Stimulated activated CD8-positive, alpha-beta memory T cell treated with anti-CD3 and anti-CD28 coated beads, Interleukin-7, amount 100 ng/mL, for 4 hours (primary cell): ENCODE results near the gene SAPCD1.

Source experiments
- DNase-seq, 2 donors: peaks; one replicate each; pipeline ENCODE4 v3.0.0-alpha.2; 2020; ENCODE audit warnings: low read depth in 2 of 2

The SAPCD1 gene

DNA sequence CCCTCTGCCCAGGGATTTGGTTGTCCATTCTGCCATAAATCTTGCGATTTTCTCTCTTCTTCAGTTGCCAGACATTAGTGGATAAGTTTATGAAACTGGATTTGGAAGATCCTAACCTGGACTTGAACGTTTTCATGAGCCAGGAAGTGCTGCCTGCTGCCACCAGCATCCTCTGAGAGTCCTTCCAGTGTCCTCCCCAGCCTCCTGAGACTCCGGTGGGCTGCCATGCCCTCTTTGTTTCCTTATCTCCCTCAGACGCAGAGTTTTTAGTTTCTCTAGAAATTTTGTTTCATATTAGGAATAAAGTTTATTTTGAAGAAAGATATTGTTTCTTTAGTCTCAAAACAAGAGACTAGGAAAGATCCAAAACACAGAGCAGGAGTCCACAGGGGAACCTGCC lies at the start of gene SAPCD1:
Gene SAPCD1 (plus strand): TSS at position 301 of the 400 bp plus-strand sequence. CDS start 399 bp downstream, outside the sequence.
- no peak for DNase-seq

DNA sequence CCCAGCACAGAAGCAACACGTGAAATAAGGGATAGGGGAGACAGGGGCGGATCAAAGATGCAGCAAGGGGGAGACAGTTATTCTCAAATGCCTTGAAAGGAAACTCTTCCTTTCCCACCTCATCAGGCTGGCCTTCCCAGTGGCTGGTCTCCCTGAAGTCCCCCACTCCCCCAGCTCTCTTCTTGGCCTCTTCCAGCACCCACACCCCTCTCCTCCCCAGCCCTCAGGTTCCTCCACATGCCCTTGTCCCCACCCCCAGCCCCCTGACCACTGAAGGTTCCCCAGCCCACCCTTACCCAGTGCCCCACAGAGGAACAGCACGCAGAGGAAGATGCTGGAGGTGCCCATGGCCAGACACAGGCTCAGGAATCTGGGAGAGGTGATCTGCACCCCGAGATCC lies 49.0 kb upstream of the SAPCD1 start:
- DNase-seq = no peak

DNA sequence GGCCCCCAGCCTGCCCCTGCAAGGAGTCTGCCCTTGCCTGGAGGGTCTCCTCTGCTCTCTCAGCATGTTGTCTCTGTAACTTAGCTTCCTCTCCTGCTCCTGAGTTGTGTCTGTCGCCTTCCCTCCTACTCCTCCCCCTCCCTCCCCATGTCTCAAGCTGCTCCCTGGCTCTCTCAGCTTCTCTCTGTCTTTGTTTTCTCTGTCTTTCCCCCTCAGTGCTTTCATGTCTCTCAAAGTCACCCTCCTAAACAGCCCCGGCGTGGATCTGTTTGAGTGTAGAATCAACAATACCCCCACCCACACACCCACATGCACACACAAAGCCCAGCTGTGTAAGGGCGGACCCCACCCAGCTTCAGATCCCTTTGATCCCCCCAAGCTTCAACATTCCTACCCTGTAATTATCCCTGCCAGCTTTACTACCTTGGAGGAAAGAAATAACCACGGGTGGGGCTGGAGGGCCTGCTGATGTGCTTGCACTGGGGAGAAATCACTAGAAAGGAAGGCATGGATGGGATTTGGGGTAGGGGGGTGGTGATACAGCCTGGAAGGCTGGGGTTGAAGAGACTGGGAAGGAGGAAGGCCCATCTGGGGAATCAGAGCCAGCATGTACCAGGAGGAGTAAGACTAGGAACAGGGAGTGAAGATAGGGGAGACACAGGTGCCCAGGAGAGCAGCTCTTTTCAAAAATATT lies 48.3 kb upstream of the SAPCD1 start:
- DNase-seq = no peak

- DNase-seq = no peak
Observed at GRCh38 chr6:31715022-31715958, 47.2 kb upstream of the SAPCD1 start, which contains the start of gene LY6G6D. Gene LY6G6D (plus strand): TSS chr6:31715348. CDS start chr6:31715356, 8 bp downstream.

- no peak for DNase-seq
Observed at GRCh38 chr6:31717499-31718222, 44.8 kb upstream of the SAPCD1 start.

GRCh38 chr6:31718265-31718664 lies 44.2 kb upstream of the SAPCD1 start:
- DNase-seq = no peak

GRCh38 chr6:31719001-31719400 lies 43.5 kb upstream of the SAPCD1 start:
- DNase-seq = no peak

DNA sequence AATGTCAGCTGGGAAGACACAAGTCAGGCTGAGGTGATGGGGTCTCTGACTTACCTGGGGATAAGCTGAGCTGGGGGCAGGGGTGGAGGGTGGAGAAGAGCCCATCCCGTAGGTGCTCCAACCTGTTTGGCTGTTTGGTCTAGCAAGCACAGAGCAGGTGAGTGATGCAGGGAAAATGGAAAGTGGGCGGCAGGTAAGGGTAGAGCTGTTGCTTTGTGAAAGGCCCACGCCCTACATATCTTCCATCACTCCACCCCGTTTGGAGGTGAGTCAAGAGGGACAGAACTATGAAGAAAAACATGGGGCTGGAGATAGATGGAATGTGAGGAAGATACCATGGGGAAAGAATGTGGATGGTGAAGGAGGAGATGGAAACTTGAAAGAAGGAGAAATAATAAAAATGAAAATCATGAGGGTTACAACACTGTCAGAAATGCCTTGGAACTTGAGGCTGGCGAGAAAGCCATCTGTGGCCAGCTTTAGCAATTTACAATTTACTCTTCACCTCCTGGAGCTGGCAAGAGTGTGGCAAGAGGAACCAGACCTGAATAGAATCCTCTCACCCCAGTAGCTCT lies 42.2 kb upstream of the SAPCD1 start:
- DNase-seq = no peak

GRCh38 chr6:31721351-31722020 lies 41.0 kb upstream of the SAPCD1 start, which contains the start of gene LY6G6C:
Gene LY6G6C (minus strand): TSS chr6:31721746. CDS start chr6:31721679, 67 bp downstream.
- no peak for DNase-seq

GRCh38 chr6:31722173-31722572 lies 40.3 kb upstream of the SAPCD1 start:
- DNase-seq = no peak

DNA sequence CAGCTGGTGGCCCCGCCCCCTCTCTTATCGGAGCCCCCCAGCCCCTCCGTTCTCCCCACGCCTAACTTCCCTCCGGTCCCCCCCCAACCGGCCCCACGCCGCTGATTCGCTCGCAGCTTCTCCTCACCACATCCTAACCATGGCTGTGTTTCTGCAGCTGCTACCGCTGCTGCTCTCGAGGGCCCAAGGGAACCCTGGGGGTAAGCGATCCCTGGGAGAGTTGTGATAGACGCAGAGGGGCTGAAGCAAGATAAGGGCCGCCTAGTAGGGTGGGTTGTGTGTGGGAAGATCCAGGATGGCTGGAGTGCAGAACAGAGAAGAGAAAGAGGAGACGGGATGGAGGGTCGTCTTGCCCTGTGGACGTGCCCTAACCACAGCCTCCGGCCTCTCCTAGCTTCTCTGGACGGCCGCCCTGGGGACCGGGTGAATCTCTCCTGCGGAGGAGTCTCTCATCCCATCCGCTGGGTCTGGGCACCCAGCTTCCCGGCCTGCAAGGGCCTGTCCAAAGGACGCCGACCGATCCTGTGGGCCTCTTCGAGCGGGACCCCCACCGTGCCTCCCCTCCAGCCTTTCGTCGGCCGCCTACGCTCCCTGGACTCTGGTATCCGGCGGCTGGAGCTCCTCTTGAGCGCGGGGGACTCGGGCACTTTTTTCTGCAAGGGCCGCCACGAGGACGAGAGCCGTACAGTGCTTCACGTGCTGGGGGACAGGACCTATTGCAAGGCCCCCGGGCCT lies 39.0 kb upstream of the SAPCD1 start, which contains the start of gene MPIG6B:
Gene MPIG6B (plus strand): TSS at position 129 of the 735 bp plus-strand sequence. CDS start 11 bp downstream, at position 140.
- no peak for DNase-seq

DNA sequence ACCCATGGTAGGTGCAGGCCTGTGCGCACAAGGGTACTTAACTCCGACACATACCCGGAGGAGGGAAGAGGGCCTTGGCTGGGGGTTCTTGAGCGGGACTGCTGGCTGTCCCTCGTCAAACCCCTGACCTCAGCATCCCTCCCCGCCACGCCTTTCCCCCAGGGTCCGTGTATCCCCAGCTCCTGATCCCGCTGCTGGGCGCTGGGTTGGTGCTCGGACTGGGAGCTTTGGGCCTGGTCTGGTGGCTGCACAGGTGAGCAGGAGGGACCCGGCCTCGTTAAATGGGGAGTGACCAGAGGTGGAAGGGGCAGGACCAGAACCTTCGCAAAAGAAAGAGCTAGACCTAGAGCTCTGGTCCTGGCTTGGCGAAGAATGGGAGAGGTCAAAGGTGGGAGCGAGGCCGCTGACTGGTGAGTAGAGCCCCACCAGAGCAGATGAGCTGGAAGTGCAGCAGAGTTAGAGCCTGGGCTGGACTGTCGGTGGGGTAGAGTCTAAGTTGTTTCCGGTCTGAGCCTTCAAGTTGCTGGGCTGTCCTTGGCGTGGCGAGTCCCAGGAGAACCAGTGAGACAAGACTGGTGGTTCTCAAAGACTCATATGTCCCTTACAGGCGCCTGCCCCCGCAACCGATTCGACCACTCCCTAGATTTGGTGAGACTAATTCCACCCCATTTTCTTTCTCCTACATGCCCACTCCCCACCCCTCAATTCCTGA lies 38.3 kb upstream of the SAPCD1 start:
- DNase-seq = no peak

DNA sequence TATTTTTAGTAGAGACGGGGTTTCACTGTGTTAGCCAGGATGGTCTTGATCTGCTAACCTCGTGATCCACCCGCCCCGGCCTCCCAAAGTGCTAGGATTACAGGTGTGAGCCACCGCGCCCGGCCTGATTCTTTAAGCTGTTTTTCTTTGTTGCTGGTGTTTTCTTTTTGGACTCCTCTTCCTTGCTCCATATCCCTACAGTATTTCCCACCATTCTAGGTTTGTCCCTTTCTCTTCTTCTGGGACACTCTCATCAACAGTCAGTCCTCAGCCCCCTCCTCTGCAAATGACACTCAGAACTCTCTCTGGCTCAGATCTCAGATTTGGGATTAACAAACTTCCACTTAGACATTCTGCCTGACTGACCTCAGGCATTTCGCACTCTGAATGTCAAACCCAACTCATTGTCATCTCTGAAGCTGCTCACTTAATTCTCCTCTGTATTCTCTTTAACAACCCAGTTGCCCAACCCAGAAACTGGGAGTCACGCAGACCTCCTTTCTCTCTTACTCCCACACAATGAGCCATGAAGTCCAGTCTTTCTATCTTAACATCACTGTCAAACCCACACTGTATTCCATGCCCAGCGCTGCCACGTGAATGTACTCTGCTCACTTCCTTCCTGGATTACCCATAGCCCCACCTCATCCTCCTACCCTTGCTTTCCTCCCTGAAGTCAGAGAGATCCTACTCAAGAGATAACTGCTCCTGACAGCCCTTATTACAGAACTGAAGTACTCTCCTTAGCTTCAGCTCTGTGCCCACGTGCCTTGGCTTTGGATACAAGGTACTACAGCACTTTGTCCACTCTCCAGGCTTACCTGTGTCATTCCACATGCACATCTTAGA lies 36.7 kb upstream of the SAPCD1 start:
- no peak for DNase-seq

DNA sequence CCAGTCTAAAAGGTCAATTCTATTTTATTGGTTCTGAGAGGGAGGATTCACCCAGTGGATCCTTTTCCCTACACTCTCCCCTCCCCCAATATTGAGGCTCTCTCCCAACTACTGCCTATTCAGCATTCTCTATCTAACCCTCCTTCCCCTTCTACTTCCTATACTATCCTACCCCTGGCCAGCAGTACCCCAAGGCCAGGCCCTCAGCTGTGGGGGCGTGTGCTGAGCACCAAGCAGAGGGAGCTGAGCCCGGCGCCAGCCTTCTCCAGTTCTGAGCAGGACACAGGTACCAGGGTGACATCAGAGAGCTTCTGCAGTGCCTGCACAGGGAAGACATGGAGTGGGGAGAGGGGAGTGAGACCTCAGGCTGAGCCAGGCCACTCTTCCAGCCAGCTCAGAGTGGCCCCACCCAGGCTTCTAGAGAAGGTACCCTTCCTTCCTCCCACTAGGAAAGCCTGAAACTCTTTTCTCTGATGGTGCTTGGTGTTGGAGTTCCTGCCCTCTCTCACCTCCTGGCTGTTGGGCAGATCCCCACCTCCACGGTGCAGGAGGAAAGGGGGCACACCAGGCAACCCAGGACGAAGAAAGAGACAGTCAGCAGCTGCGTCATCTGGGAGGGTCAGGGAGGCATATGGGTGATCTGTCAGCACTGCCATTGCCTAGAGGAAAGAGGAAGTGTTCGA lies 35.3 kb upstream of the SAPCD1 start:
- DNase-seq = no peak

DNA sequence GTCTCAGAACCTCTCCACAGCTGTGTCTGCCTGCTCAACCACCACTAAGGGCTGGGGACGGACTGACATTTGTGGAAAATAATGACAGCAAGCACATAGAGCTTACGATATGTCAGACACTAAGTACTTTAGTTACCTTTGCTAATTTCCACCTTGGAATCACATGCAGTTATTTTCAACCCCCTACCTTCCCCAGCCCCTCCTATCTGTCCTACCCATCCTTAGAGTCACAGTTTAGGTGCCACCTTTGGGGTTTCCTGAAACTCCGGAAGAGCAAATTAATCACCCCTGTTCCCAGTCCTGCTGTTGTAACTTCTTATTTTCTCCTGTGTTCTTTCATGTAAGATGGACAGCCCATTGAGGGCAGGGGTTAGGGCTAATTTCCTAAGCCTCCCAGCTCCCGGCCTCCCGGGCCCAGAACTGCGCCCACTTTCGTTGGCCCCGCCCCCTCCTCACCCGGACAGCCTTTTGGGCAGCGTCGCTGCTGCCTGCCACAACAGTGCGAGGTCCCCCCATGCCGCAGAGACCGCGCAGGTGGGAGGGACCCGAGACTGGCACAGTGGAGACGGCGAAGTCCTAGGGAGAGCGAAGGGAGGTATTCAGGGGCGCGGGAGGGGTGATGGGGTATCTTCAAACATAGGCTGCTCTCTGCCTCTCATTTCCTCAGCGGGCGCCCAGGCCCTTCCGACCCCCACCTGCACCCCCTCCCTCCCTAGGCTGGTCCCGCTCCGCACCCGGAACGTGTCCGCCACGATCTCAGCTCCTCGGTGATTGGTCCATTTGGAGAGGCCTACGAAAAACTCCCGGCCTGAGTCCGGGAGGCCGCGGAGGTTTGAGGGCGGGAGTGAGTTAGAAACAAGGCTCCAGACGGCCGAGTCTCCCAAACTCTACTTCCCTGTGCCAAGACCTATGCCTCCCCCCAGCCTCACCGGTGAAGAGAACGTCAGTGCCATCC lies 34.5 kb upstream of the SAPCD1 start:
- no peak for DNase-seq

GRCh38 chr6:31728767-31729514 lies 33.5 kb upstream of the SAPCD1 start, which contains the start of gene DDAH2:
Gene DDAH2 (minus strand): TSS chr6:31729299. CDS start chr6:31729161, 138 bp downstream.
- DNase-seq = no peak
